HepG2 (cell line): Measurements from ENCODE around the gene RPL37. TPM values are rescaled to one million over a fixed set of nuclear protein-coding genes. Genes with fewer than 3 reads are reported as not detected.

Experiments
- ATAC-seq: fragments of 200-7000 bp; cut with Tn5 transposase; 3 replicates; pipeline ENCODE4 v1.9.1; 2020; ENCODE audit warnings: mild to moderate bottlenecking, moderate library complexity
- BruUV-seq: library from RNA; stranded (reverse); fragments of 400-500 nt; replicated peaks from 2 replicates; lab custom pipeline; 2021; lab: Mats Ljungman, UMichigan
- CTCF ChIA-PET: fragments of 300-600 bp; formaldehyde crosslinking; extraction: SDS; loops from one replicate; lab custom pipeline; 2021; ENCODE audit warnings: low total read pairs, inconsistent platforms, low intra/inter-chr PET ratio; lab: Yijun Ruan, JAX
- POLR2A ChIA-PET: fragments of 350-600 bp; sonication (Branson Sonifier 250); formaldehyde crosslinking; loops from one replicate; lab custom pipeline; 2020; ENCODE audit warnings: antibody characterized with exemption, inconsistent platforms; lab: Yijun Ruan, JAX
- DNase-seq: peaks from one replicate; pipeline ENCODE4 v3.0.0-alpha.2; 2015; ENCODE audit warnings: low spot score
- FAIRE-seq: peaks from 3 replicates; lab custom pipeline; 2011; peaks lifted over from hg19 to GRCh38; lab: Jason Lieb, UNC
- H2AFZ ChIP-seq: one replicate; pipeline ENCODE4 v1.6.1; 2011; ENCODE audit warnings: low read length, inconsistent platforms
- H3K27ac ChIP-seq: fragments of 300-600 bp; 3 replicates; pipeline ENCODE4 v1.8.0; 2011; ENCODE audit warnings: mixed run types, mild to moderate bottlenecking, mixed read lengths, low read length, inconsistent platforms; ENCODE audit not compliant: insufficient read depth; ENCODE audit errors: extremely low read length
- H3K27me3 ChIP-seq, 2 experiments: fragments of 200-600 bp in 1 of 2; 2 replicates in 1 of 2; 3 replicates in 1 of 2; pipeline versions ENCODE4 v1.6.0 to v1.8.0; 2011; ENCODE audit warnings: low read length in 2 of 2, mild to moderate bottlenecking in 2 of 2, moderate library complexity in 2 of 2, inconsistent platforms in 1 of 2; ENCODE audit not compliant: insufficient read depth in 2 of 2, control insufficient read depth in 1 of 2
- H3K36me3 ChIP-seq, 2 experiments: fragments of 200-600 bp in 1 of 2; replicated peaks in 1 of 2; 2 replicates in 1 of 2; 3 replicates in 1 of 2; pipeline versions ENCODE4 v1.5.1 to v1.8.0; 2011; ENCODE audit warnings: low read length in 2 of 2, inconsistent platforms in 1 of 2; ENCODE audit not compliant: insufficient read depth in 2 of 2, control insufficient read depth in 1 of 2
- H3K4me1 ChIP-seq: 2 replicates; pipeline ENCODE4 v1.5.1; 2012; ENCODE audit warnings: low read length, inconsistent platforms; ENCODE audit not compliant: insufficient read depth
- H3K4me2 ChIP-seq: 2 replicates; pipeline ENCODE4 v1.6.0; 2011; ENCODE audit warnings: low read depth, low read length, inconsistent platforms
- H3K4me3 ChIP-seq, 3 experiments: fragments of 200-600 bp in 1 of 3; sonication (generic), shearing (Covaris generic) in 1 of 3; replicated peaks in 1 of 3; 2 replicates each; pipeline ENCODE4 v1.5.1; 2011 to 2016; ENCODE audit warnings: low read length in 3 of 3, inconsistent platforms in 2 of 3, low read depth in 2 of 3, mild to moderate bottlenecking in 2 of 3, control low read depth in 1 of 3, mixed read lengths in 1 of 3; ENCODE audit not compliant: insufficient read depth in 1 of 3
- H3K79me2 ChIP-seq: one replicate; pipeline ENCODE4 v1.6.1; 2011; ENCODE audit warnings: low read length, inconsistent platforms; ENCODE audit not compliant: insufficient read depth
- H3K9ac ChIP-seq: 2 replicates; pipeline ENCODE4 v1.6.0; 2011; ENCODE audit warnings: mild to moderate bottlenecking, low read depth, low read length, inconsistent platforms; ENCODE audit not compliant: insufficient read depth
- H3K9me3 ChIP-seq: 2 replicates; pipeline ENCODE4 v1.5.1; 2012; ENCODE audit warnings: mild to moderate bottlenecking, low read length
- H4K20me1 ChIP-seq: 2 replicates; pipeline ENCODE4 v1.6.0; 2011; ENCODE audit warnings: inconsistent platforms, mild to moderate bottlenecking, low read length, moderate library complexity; ENCODE audit not compliant: insufficient read depth
- EP300 ChIP-seq, 3 experiments: sonication (generic) in 1 of 3; formaldehyde crosslinking in 1 of 3; IDR thresholded peaks; 2 replicates each; pipeline versions ENCODE4 v1.5.1 to v1.6.1; 2011 to 2020; ENCODE audit warnings: low read depth in 2 of 3, low read length in 2 of 3, borderline replicate concordance in 1 of 3, improper control_type of control experiment in 1 of 3, mild to moderate bottlenecking in 1 of 3, missing genetic modification reagents in 1 of 3, moderate library complexity in 1 of 3
- HDAC1 ChIP-seq: sonication (generic); formaldehyde crosslinking; IDR thresholded peaks from 2 replicates; pipeline ENCODE4 v1.5.1; 2020; ENCODE audit warnings: mild to moderate bottlenecking, missing genetic modification reagents
- LCORL ChIP-seq, 2 experiments: fragments of 450-650 bp in 1 of 2; sonication (generic) in 1 of 2; formaldehyde crosslinking in 1 of 2; IDR thresholded peaks; 2 replicates each; pipeline versions ENCODE4 v1.5.0 to v1.6.1; 2017 to 2020; ENCODE audit warnings: antibody characterized with exemption in 1 of 2, missing genetic modification reagents in 1 of 2
- MED1 ChIP-seq: sonication (generic); formaldehyde crosslinking; IDR thresholded peaks from 2 replicates; pipeline ENCODE4 v1.4.0; 2020; ENCODE audit warnings: missing genetic modification reagents
- NFIC ChIP-seq: IDR thresholded peaks from 2 replicates; pipeline ENCODE4 v1.6.1; 2012; ENCODE audit warnings: mild to moderate bottlenecking, low read length, inconsistent platforms
- SOX6 ChIP-seq, 2 experiments: fragments of 450-650 bp in 1 of 2; sonication (generic) in 1 of 2; formaldehyde crosslinking in 1 of 2; IDR thresholded peaks; 2 replicates each; pipeline versions ENCODE4 v1.4.0 to v1.6.1; 2017 to 2020; ENCODE audit warnings: antibody characterized with exemption in 1 of 2, mild to moderate bottlenecking in 1 of 2, missing genetic modification reagents in 1 of 2
- SP5 ChIP-seq: IDR thresholded peaks from 2 replicates; pipeline ENCODE4 v1.6.1; 2016; ENCODE audit warnings: low read depth, borderline replicate concordance
- YEATS2 ChIP-seq: sonication (generic); formaldehyde crosslinking; IDR thresholded peaks from 2 replicates; pipeline ENCODE4 v1.4.0; 2020; ENCODE audit warnings: missing genetic modification reagents, borderline replicate concordance
- ZMYM4 ChIP-seq: sonication (generic); formaldehyde crosslinking; IDR thresholded peaks from 2 replicates; pipeline ENCODE4 v1.8.1; 2023; ENCODE audit warnings: mild to moderate bottlenecking, missing genetic modification reagents
- ZNF644 ChIP-seq: IDR thresholded peaks from 2 replicates; pipeline ENCODE4 v1.6.1; 2016; ENCODE audit warnings: low read depth
- ZNF850 ChIP-seq: sonication (generic); formaldehyde crosslinking; conservative IDR thresholded peaks from 2 replicates; pipeline ENCODE4 v1.9.0; 2021; ENCODE audit warnings: mild to moderate bottlenecking, missing genetic modification reagents
- ZSCAN22 ChIP-seq: sonication (generic); formaldehyde crosslinking; IDR thresholded peaks from 2 replicates; pipeline ENCODE4 v1.4.0; 2020; ENCODE audit warnings: mild to moderate bottlenecking, missing genetic modification reagents
- WGBS: methylation state at CpG from one replicate; pipeline ENCODE4 v1.1.6; 2017; ENCODE audit warnings: low lambda C conversion rate; 5-methylcytosine and 5-hydroxymethylcytosine counted together
- in situ Hi-C: cut with HindIII; loops from 2 replicates; pipeline ENCODE4 v1.10.0; 2017; ENCODE audit warnings: low pct_unique_long_range_greater_than_20kb; ENCODE audit not compliant: extremely low pct_ligation_motif_present
- intact Hi-C: fragments of 100-400 bp; cut with micrococcal nuclease; formaldehyde crosslinking; loops from one replicate; pipeline ENCODE4 v1.10.0; 2022; ENCODE audit not compliant: unreplicated experiment
- polyA plus RNA-seq, 8 experiments: library from polyadenylated mRNA; depleted of rRNA in 3 of 8; stranded (reverse) in 7 of 8; unstranded in 1 of 8; fragments of >200 nt; fragmentation: Illumina TruSeq in 4 of 8; extraction: Trizol in 4 of 8; gene quantifications; 2 replicates each; pipeline versions ENCODE4 v1.2.1 to v1.2.3, GENCODE V29; 2011 to 2016; ENCODE audit warnings: low read depth in 4 of 8, missing spikeins in 1 of 8, mixed read lengths in 1 of 8; ENCODE audit not compliant: insufficient read depth in 1 of 8
- total RNA-seq, 5 experiments: library from RNA; depleted of rRNA; stranded (reverse); fragments of >200 nt; fragmentation: Illumina TruSeq; extraction: Trizol; gene quantifications; 2 replicates each; pipeline ENCODE4 v1.2.3, GENCODE V29; 2016; ENCODE audit warnings: low read depth in 1 of 5
- TF ChIP-seq, protein P1 (sequence below): sonication (generic); formaldehyde crosslinking; IDR thresholded peaks from 2 replicates; pipeline ENCODE4 v1.4.0; 2020; ENCODE audit warnings: mild to moderate bottlenecking, missing genetic modification reagents
- TF ChIP-seq, protein P2 (sequence below): IDR thresholded peaks from 2 replicates; pipeline ENCODE4 v1.6.1; 2016; ENCODE audit warnings: low read depth
- TF ChIP-seq, protein P3 (sequence below): IDR thresholded peaks from 2 replicates; pipeline ENCODE4 v1.6.1; 2016; ENCODE audit warnings: missing genetic modification reagents, missing compliant biosample characterization

Gene RPL37
- total and polyA plus RNA-seq, 2 of the 13 experiments (the other 11 are each of a cell fraction or from before 2014, with no cell fraction given) = 1,981 to 3,367 TPM

DNA sequence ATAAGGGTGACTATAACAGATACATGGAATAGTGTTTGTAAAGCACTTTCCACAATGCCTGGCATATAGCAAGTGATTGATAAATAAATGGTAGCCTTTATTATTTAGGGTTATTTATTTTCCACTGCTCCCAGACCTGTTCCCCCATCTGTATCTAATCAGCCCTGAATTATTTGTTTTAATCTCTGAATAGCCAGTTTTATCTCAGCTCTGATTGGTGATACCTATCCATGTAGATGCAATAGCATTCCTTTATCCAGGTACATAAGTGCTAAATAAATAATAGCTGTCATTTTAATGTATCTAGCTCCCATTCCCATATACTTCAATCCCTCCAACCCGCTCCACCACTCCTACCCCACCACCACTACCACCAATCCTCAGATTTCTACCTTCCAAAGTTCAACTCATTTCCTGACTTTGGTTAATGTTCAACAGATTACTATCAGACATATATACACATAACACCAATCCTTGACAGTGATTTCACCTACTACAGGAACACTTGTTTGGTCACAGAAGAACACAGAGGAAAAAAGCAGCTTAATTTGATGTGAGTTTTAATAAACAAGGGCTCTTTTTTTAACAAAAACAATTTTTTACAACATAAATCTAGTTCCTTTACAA, 50.9 kb downstream of the RPL37 start:
- 7% methylated on average over 1 of the region's 1 CpG for WGBS
- peaks cover 96% of the 10 kb centered on the region for H3K79me2 ChIP-seq
- H3K4me1 ChIP-seq = peaks cover 93% of the 10 kb centered on the region
- BruUV-seq = TSS peak; percentile 31
- peaks cover 3% of the 10 kb centered on the region; the same call in 1 of the 2 replicates for H4K20me1 ChIP-seq
- ChIA-PET CTCF (no interaction called here), POLR2A (interaction anchor here (0.6 to 1.6 kb wide), 7 partner anchors 29 to 1120 kb away, joined by 3 to 9 read pairs (median 3); partner anchors contain the start of genes RIMOC1 and RPL37)
- ATAC-seq = peak; percentile 100
- in situ Hi-C loops (no loop called here), intact Hi-C loops (loop anchor here (1.0 to 10.0 kb wide), 2 partner anchors 8 to 1709 kb away; partner anchors contain the start of gene RICTOR)
- peak; percentile 92 for DNase-seq
- H3K9me3 ChIP-seq = peaks cover 7% of the 10 kb centered on the region; the same call in 1 of the 2 replicates
- peak overlapping the region; percentile 83 for H3K4me2 ChIP-seq
- peak overlapping the region; percentile 22 to 50 (median 36); a peak in 3 of 6 replicates for H3K4me3 ChIP-seq
- peak overlapping the region; percentile 73 for H3K27ac ChIP-seq
- peak; percentile 82 for FAIRE-seq
- no peak overlapping the region for H2AFZ ChIP-seq
- H3K27me3 ChIP-seq = no peaks in the 10 kb centered on the region
- peaks cover 0 to 7% of the 10 kb centered on the region in 2 experiments; a peak in 3 of 5 replicates for H3K36me3 ChIP-seq
- H3K9ac ChIP-seq = peak overlapping the region; percentile 53
- peak; percentile 59; the same call in 1 of the 2 replicates for TF ChIP-seq ZMYM4 (CRISPR knock-in tag)
- peak; percentile 38; the same call in 1 of the 2 replicates for TF ChIP-seq NFIC
- 0 out of 2 replicates have a peak, but pooled peaks have one; percentile 27 for TF ChIP-seq HDAC1
- peak; percentile 71; the same call in 1 of the 2 replicates for TF ChIP-seq MED1 (CRISPR knock-in tag)
- no peak for TF ChIP-seq LCORL (IDR thresholded peaks at IDR 0.05)
- TF ChIP-seq LCORL (CRISPR knock-in tag; IDR thresholded peaks at IDR 0.05) = peak; percentile 37; the same call in 1 of the 2 replicates
- no peak for TF ChIP-seq ZSCAN22 (CRISPR knock-in tag)
- TF ChIP-seq, protein P1, sequence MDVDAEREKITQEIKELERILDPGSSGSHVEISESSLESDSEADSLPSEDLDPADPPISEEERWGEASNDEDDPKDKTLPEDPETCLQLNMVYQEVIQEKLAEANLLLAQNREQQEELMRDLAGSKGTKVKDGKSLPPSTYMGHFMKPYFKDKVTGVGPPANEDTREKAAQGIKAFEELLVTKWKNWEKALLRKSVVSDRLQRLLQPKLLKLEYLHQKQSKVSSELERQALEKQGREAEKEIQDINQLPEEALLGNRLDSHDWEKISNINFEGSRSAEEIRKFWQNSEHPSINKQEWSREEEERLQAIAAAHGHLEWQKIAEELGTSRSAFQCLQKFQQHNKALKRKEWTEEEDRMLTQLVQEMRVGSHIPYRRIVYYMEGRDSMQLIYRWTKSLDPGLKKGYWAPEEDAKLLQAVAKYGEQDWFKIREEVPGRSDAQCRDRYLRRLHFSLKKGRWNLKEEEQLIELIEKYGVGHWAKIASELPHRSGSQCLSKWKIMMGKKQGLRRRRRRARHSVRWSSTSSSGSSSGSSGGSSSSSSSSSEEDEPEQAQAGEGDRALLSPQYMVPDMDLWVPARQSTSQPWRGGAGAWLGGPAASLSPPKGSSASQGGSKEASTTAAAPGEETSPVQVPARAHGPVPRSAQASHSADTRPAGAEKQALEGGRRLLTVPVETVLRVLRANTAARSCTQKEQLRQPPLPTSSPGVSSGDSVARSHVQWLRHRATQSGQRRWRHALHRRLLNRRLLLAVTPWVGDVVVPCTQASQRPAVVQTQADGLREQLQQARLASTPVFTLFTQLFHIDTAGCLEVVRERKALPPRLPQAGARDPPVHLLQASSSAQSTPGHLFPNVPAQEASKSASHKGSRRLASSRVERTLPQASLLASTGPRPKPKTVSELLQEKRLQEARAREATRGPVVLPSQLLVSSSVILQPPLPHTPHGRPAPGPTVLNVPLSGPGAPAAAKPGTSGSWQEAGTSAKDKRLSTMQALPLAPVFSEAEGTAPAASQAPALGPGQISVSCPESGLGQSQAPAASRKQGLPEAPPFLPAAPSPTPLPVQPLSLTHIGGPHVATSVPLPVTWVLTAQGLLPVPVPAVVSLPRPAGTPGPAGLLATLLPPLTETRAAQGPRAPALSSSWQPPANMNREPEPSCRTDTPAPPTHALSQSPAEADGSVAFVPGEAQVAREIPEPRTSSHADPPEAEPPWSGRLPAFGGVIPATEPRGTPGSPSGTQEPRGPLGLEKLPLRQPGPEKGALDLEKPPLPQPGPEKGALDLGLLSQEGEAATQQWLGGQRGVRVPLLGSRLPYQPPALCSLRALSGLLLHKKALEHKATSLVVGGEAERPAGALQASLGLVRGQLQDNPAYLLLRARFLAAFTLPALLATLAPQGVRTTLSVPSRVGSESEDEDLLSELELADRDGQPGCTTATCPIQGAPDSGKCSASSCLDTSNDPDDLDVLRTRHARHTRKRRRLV (CRISPR knock-in tag) = no peak
- no peak for TF ChIP-seq YEATS2 (CRISPR knock-in tag)
- no peak for TF ChIP-seq SOX6 (IDR thresholded peaks at IDR 0.05)
- peak; percentile 27; the same call in 1 of the 2 replicates for TF ChIP-seq SOX6 (CRISPR knock-in tag; IDR thresholded peaks at IDR 0.05)
- TF ChIP-seq, protein P2, sequence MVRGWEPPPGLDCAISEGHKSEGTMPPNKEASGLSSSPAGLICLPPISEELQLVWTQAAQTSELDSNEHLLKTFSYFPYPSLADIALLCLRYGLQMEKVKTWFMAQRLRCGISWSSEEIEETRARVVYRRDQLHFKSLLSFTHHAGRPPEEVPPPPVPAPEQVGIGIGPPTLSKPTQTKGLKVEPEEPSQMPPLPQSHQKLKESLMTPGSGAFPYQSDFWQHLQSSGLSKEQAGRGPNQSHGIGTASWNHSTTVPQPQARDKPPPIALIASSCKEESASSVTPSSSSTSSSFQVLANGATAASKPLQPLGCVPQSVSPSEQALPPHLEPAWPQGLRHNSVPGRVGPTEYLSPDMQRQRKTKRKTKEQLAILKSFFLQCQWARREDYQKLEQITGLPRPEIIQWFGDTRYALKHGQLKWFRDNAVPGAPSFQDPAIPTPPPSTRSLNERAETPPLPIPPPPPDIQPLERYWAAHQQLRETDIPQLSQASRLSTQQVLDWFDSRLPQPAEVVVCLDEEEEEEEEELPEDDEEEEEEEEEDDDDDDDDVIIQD (CRISPR knock-in tag) = peak; percentile 64
- peak in 1 of 2 experiments; percentile 61; a peak in 2 of 4 replicates for TF ChIP-seq EP300 (IDR thresholded peaks at IDR 0.05; ENCODE audit: low read depth in 2 of 2, low read length in 2 of 2)
- no peak for TF ChIP-seq EP300 (CRISPR knock-in tag; IDR thresholded peaks at IDR 0.05; ENCODE audit: borderline replicate concordance)
- TF ChIP-seq SP5 (CRISPR knock-in tag) = peak; percentile 33; the same call in 1 of the 2 replicates
- no peak for TF ChIP-seq ZNF850 (CRISPR knock-in tag)
- TF ChIP-seq ZNF644 (CRISPR knock-in tag) = peak; percentile 76; the same call in 1 of the 2 replicates
- TF ChIP-seq, protein P3, sequence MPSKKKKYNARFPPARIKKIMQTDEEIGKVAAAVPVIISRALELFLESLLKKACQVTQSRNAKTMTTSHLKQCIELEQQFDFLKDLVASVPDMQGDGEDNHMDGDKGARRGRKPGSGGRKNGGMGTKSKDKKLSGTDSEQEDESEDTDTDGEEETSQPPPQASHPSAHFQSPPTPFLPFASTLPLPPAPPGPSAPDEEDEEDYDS (CRISPR knock-in tag) = peak; percentile 94
